ENCODE measurements around the gene SPTBN5. TPM values are rescaled to one million over a fixed set of nuclear protein-coding genes. Genes with fewer than 3 reads are reported as not detected.
A peak's percentile ranks its signal among the peaks of the same experiment; 100 is the strongest.

The SPTBN5 gene
- total RNA-seq, 4 donors from 2014 or later, result 0.17 to 1.2 (median 0.68) TPM

- 82% methylated on average over 4 of the region's 4 CpGs for WGBS
- peaks cover 0 to under 1% (median 0%) of the 10 kb centered on the region in 4 donors for H3K36me3 ChIP-seq
- H3K27ac ChIP-seq (replicated peaks in 1 of 4), result peak overlapping the region; percentile 30 to 75 (median 44)
- TF ChIP-seq, protein P1, sequence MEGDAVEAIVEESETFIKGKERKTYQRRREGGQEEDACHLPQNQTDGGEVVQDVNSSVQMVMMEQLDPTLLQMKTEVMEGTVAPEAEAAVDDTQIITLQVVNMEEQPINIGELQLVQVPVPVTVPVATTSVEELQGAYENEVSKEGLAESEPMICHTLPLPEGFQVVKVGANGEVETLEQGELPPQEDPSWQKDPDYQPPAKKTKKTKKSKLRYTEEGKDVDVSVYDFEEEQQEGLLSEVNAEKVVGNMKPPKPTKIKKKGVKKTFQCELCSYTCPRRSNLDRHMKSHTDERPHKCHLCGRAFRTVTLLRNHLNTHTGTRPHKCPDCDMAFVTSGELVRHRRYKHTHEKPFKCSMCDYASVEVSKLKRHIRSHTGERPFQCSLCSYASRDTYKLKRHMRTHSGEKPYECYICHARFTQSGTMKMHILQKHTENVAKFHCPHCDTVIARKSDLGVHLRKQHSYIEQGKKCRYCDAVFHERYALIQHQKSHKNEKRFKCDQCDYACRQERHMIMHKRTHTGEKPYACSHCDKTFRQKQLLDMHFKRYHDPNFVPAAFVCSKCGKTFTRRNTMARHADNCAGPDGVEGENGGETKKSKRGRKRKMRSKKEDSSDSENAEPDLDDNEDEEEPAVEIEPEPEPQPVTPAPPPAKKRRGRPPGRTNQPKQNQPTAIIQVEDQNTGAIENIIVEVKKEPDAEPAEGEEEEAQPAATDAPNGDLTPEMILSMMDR (IDR thresholded peaks at IDR 0.05), result no peak
- TF ChIP-seq EP300 (IDR thresholded peaks at IDR 0.05) (no peak), POLR2A (IDR thresholded peaks at IDR 0.05; ENCODE audit: low read depth) (no peak), POLR2AphosphoS5 (IDR thresholded peaks at IDR 0.05) (no peak)
- peaks cover 64 to 85% (median 72%) of the 10 kb centered on the region in 4 donors for H3K4me1 ChIP-seq
- no peaks in the 10 kb centered on the region for H3K9me3 ChIP-seq
- no peak overlapping the region for H3K4me3 ChIP-seq
- intact Hi-C loops (cut with DNase I), result no loop called here
- no peaks in the 10 kb centered on the region for H3K27me3 ChIP-seq
- no peak for DNase-seq (ENCODE audit: extremely low spot score)
Measured at GRCh38 chr15:41934843-41935242, 41.0 kb upstream of the SPTBN5 start.

DNA sequence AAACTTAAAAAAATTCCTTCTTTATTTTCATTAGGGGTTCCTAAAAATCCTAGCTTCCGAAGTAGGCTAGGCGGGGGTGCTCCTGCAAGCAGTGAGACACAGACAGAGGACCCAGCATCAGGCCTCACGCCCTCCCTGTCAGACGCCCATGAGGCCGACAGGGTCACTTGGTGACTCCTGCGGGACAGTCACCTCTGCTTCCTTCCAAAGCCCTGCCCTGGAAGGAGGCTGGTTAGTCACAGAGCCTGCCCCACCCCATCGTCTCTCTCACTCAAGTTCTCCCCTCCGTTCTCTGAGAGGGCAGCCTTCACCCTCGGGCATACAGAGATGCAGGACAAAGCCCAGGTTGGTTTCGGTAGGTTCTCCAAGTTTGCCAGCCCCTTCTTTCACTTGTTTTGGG, 39.9 kb upstream of the SPTBN5 start:
- intact Hi-C loops (cut with DNase I), result no loop called here
- H3K27ac ChIP-seq (replicated peaks in 1 of 4), result peak overlapping the region; percentile 4 to 75 (median 50)
- H3K4me3 ChIP-seq, result no peak overlapping the region
- TF ChIP-seq POLR2AphosphoS5 (IDR thresholded peaks at IDR 0.05) (no peak), POLR2A (IDR thresholded peaks at IDR 0.05; ENCODE audit: low read depth) (no peak), EP300 (IDR thresholded peaks at IDR 0.05) (no peak)
- TF ChIP-seq, protein P1 (IDR thresholded peaks at IDR 0.05), result no peak
- H3K27me3 ChIP-seq, result no peaks in the 10 kb centered on the region
- H3K4me1 ChIP-seq, result peaks cover 74 to 92% (median 83%) of the 10 kb centered on the region in 4 donors
- no peaks in the 10 kb centered on the region for H3K9me3 ChIP-seq
- H3K36me3 ChIP-seq, result no peaks in the 10 kb centered on the region
- 57% methylated on average over 10 of the region's 10 CpGs for WGBS
- DNase-seq (ENCODE audit: extremely low spot score), result no peak

DNA sequence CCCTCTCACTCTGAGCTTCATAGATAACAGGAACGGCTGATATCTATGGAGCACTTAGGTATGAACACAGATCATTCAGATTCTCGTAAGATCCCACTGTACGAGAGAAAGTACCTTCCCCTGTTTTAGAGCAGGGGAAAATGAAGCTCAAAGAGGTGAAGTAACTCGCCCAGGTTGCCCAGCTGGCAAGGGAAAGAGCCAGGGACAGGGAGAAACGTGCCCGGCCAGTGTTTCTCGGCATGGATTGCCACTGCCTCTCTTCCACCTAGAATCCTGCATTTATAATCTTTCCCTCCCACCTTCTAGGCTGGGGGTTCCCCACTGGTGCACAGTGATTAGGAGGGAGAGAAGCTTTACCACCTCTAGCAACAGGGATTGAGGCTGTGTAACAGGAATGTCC, 39.5 kb upstream of the SPTBN5 start:
- Histone ChIP-seq H3K27ac (replicated peaks in 1 of 4) (peak overlapping the region in 3 of 4 donors; percentile 47 to 75 (median 54)), H3K9me3 (no peaks in the 10 kb centered on the region), H3K36me3 (no peaks in the 10 kb centered on the region), H3K4me1 (peaks cover 78 to 95% (median 85%) of the 10 kb centered on the region in 4 donors), H3K4me3 (no peak overlapping the region), H3K27me3 (no peaks in the 10 kb centered on the region)
- TF ChIP-seq POLR2A (IDR thresholded peaks at IDR 0.05; ENCODE audit: low read depth) (no peak), POLR2AphosphoS5 (IDR thresholded peaks at IDR 0.05) (no peak), EP300 (IDR thresholded peaks at IDR 0.05) (no peak)
- TF ChIP-seq, protein P1 (IDR thresholded peaks at IDR 0.05), result no peak
- DNase-seq (ENCODE audit: extremely low spot score), result no peak
- intact Hi-C loops (cut with DNase I), result no loop called here
- WGBS, result 93% methylated on average over 7 of the region's 7 CpGs

DNA sequence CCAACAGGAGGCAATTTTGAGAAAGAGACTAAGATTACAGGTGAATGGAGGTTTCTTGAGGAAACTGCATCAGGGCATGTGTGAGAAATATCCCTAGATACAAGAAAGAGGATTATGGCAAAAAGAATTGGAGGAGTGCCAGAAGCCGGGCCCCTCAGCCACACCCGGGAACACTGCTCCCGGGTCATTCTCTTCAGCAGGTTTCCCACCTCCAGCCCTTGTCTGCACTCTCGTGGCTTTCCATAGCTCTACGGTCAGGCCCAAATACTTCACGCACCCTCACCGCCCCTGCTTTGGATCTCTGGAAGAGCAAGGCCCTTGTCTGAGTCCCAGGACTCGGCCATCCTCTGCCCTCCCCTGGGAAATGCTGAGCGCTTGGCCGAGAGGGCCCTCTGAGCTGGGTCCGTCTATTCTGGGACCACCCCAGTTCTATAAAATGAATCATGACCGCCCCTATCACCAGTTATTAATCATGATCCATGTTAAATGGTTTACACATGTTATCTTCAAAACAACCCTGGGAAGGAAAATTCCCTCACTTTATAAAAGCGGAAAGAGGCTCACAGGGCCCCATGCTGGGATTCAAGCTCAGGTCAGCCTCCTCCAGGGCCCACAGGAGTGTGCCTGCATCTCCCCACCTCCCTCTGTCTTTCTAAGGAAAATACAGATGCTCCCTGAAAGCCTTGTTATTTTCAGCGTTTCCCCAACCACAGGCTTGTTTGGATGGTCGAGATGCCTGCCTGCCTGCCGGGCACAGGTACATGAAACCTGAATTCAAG, 38.8 kb upstream of the SPTBN5 start:
- peaks cover 81 to 94% (median 86%) of the 10 kb centered on the region in 4 donors for H3K4me1 ChIP-seq
- 85% methylated on average over 16 of the region's 16 CpGs for WGBS
- H3K27me3 ChIP-seq, result no peaks in the 10 kb centered on the region
- no peaks in the 10 kb centered on the region for H3K9me3 ChIP-seq
- no peak for TF ChIP-seq POLR2A (IDR thresholded peaks at IDR 0.05; ENCODE audit: low read depth)
- no peak for TF ChIP-seq EP300 (IDR thresholded peaks at IDR 0.05)
- TF ChIP-seq, protein P1 (IDR thresholded peaks at IDR 0.05), result no peak
- TF ChIP-seq POLR2AphosphoS5 (IDR thresholded peaks at IDR 0.05), result no peak
- intact Hi-C loops (cut with DNase I), result no loop called here
- no peak for DNase-seq (ENCODE audit: extremely low spot score)
- H3K27ac ChIP-seq (replicated peaks in 1 of 4), result peak overlapping the region in 3 of 4 donors; percentile 47 to 75 (median 54)
- no peak overlapping the region for H3K4me3 ChIP-seq
- no peaks in the 10 kb centered on the region for H3K36me3 ChIP-seq

Measured in esophagus muscularis mucosa (tissue), 4 donors.